ENCODE measurements around the gene PFKFB3. TPM values are rescaled to one million over a fixed set of nuclear protein-coding genes. Genes with fewer than 3 reads are reported as not detected.

PFKFB3 gene
- total and polyA plus RNA-seq, 2 of the 4 experiments (the other 2 are of a cell fraction) = 34.1 to 45.5 TPM

DNA sequence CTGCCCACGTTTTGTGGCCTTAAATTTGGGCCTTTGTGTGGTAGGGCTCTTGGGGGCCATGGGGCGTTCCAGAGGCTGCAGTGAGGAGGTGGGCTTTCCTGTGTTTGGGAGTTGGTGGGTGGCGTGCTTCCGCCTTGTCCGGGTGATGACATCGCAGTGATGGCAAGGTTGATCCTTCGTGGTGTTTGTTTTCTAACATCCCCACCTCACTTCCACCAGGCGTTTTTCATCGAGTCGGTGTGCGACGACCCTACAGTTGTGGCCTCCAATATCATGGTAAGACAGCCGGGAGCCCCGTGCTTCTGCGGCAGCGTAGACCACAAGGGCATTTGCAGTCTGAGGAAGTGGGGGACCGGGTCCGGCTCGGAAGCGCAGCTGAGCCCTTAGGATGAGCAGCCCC lies 14.2 kb downstream of the PFKFB3 start:
- ATAC-seq (ENCODE audit: low read depth) = no peak
- peaks cover 8% of the 10 kb centered on the region for H3K4me1 ChIP-seq (ENCODE audit: control insufficient read depth, insufficient read depth, low read length)
- no peak overlapping the region for H2BK120ac ChIP-seq (ENCODE audit: low read depth, low read length)
- in situ Hi-C loops (cut with MboI; ENCODE audit: low sequenced_read_pairs) (no loop called here), dilution Hi-C loops (cut with HindIII; ENCODE audit: low sequenced_read_pairs, unreplicated experiment) (no loop called here), intact Hi-C loops (cut with micrococcal nuclease) (no loop called here)
- H2AK5ac ChIP-seq (ENCODE audit: low read depth, low read length) = no peak overlapping the region
- no peaks in the 10 kb centered on the region for H3K27me3 ChIP-seq (ENCODE audit: control insufficient read depth, insufficient read depth, low read length)
- no peak overlapping the region for H4K5ac ChIP-seq (ENCODE audit: low read depth, low read length)
- H3K4me2 ChIP-seq (ENCODE audit: low read depth, low read length) = no peak overlapping the region
- peaks cover 81% of the 10 kb centered on the region for H3K36me3 ChIP-seq (ENCODE audit: control insufficient read depth, insufficient read depth, low read length)
- H3K9me3 ChIP-seq (ENCODE audit: control insufficient read depth, insufficient read depth, low read length) = no peaks in the 10 kb centered on the region
- 0 out of 2 replicates have a peak overlapping the region, but pooled peaks have one; percentile 19 for H3K9ac ChIP-seq (ENCODE audit: low read depth, low read length)
- H3K56ac ChIP-seq (ENCODE audit: extremely low read depth, insufficient read depth, low read length) = no peak overlapping the region
- no peak overlapping the region for H3K27ac ChIP-seq (ENCODE audit: insufficient read depth, low read length)
- no peak overlapping the region for H2BK15ac ChIP-seq (ENCODE audit: low read depth, low read length)
- CTCF ChIA-PET = interaction anchor here (1.9 kb wide), 1 partner anchor 185 kb away, joined by 10 read pairs; no protein-coding TSS in a partner anchor
- POLR2A ChIA-PET (ENCODE audit: unreplicated experiment) = no interaction called here
- no peak overlapping the region for H3K14ac ChIP-seq (replicated peaks; ENCODE audit: low read depth, low read length)
- no peak overlapping the region for H2BK20ac ChIP-seq (ENCODE audit: low read depth, low read length)
- H3K4me3 ChIP-seq (ENCODE audit: insufficient read depth, low read depth, low read length) = no peak overlapping the region
- BruUV-seq (replicated peaks) = no TSS peak
- no peak for TF ChIP-seq RFX5 (IDR thresholded peaks at IDR 0.05; ENCODE audit: low read depth, low read length)
- no peak for TF ChIP-seq MAZ (IDR thresholded peaks at IDR 0.05; ENCODE audit: borderline replicate concordance, low read depth, low read length)
- no peak for TF ChIP-seq MAFK (IDR thresholded peaks at IDR 0.05; ENCODE audit: low read depth, low read length)
- no peak for TF ChIP-seq RCOR1 (IDR thresholded peaks at IDR 0.05; ENCODE audit: insufficient replicate concordance, low read length)
- TF ChIP-seq SMC3 (IDR thresholded peaks at IDR 0.05; ENCODE audit: low read depth, low read length) = no peak
- no peak for TF ChIP-seq RAD21 (IDR thresholded peaks at IDR 0.05; ENCODE audit: low read length)
- no peak for TF ChIP-seq MXI1 (IDR thresholded peaks at IDR 0.05; ENCODE audit: borderline replicate concordance, low read depth, low read length)
- no peak for TF ChIP-seq FOS (IDR thresholded peaks at IDR 0.05; ENCODE audit: low read depth, low read length)
- TF ChIP-seq, protein P1, sequence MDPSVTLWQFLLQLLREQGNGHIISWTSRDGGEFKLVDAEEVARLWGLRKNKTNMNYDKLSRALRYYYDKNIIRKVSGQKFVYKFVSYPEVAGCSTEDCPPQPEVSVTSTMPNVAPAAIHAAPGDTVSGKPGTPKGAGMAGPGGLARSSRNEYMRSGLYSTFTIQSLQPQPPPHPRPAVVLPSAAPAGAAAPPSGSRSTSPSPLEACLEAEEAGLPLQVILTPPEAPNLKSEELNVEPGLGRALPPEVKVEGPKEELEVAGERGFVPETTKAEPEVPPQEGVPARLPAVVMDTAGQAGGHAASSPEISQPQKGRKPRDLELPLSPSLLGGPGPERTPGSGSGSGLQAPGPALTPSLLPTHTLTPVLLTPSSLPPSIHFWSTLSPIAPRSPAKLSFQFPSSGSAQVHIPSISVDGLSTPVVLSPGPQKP (IDR thresholded peaks at IDR 0.05; ENCODE audit: borderline replicate concordance, low read depth, low read length) = no peak
- TF ChIP-seq NFE2L2 (IDR thresholded peaks at IDR 0.05; ENCODE audit: low read depth, low read length) = no peak
- TF ChIP-seq, protein P2, sequence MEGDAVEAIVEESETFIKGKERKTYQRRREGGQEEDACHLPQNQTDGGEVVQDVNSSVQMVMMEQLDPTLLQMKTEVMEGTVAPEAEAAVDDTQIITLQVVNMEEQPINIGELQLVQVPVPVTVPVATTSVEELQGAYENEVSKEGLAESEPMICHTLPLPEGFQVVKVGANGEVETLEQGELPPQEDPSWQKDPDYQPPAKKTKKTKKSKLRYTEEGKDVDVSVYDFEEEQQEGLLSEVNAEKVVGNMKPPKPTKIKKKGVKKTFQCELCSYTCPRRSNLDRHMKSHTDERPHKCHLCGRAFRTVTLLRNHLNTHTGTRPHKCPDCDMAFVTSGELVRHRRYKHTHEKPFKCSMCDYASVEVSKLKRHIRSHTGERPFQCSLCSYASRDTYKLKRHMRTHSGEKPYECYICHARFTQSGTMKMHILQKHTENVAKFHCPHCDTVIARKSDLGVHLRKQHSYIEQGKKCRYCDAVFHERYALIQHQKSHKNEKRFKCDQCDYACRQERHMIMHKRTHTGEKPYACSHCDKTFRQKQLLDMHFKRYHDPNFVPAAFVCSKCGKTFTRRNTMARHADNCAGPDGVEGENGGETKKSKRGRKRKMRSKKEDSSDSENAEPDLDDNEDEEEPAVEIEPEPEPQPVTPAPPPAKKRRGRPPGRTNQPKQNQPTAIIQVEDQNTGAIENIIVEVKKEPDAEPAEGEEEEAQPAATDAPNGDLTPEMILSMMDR (conservative IDR thresholded peaks at IDR 0.05; ENCODE audit: low read depth, low read length) = no peak
- TF ChIP-seq CEBPB (IDR thresholded peaks at IDR 0.05; ENCODE audit: low read depth, low read length) = no peak
- TF ChIP-seq BHLHE40 (IDR thresholded peaks at IDR 0.05; ENCODE audit: low read depth, low read length) = no peak
- no peak for TF ChIP-seq POLR2A (IDR thresholded peaks at IDR 0.05; ENCODE audit: low read depth, low read length)
- TF ChIP-seq, protein P3, sequence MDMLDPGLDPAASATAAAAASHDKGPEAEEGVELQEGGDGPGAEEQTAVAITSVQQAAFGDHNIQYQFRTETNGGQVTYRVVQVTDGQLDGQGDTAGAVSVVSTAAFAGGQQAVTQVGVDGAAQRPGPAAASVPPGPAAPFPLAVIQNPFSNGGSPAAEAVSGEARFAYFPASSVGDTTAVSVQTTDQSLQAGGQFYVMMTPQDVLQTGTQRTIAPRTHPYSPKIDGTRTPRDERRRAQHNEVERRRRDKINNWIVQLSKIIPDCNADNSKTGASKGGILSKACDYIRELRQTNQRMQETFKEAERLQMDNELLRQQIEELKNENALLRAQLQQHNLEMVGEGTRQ (IDR thresholded peaks at IDR 0.05; ENCODE audit: low read depth, low read length) = no peak
- no peak for TF ChIP-seq CHD1 (IDR thresholded peaks at IDR 0.05; ENCODE audit: low read depth, low read length)
- H3K18ac ChIP-seq (ENCODE audit: low read depth, low read length) = no peak overlapping the region
- H2AFZ ChIP-seq (replicated peaks; ENCODE audit: low read length, poor library complexity) = no peak overlapping the region
- no peak overlapping the region for H4K91ac ChIP-seq (ENCODE audit: insufficient read depth, low read depth, low read length)
- peaks cover 76% of the 10 kb centered on the region for H4K20me1 ChIP-seq (ENCODE audit: insufficient read depth, low read length)
- 95% methylated on average over 4 of the region's 20 CpGs; no CpG with 5 or more reads in 1 of the 2 experiments for WGBS, 2 experiments (ENCODE audit: extremely low coverage in 2 of 2, insufficient read length in 1 of 2)
- no peak overlapping the region for H4K8ac ChIP-seq (ENCODE audit: low read depth in 2 of 2, low read length in 2 of 2)
- peaks cover 16% of the 10 kb centered on the region for H3K9me1 ChIP-seq (ENCODE audit: insufficient read depth, low read length)
- H3K79me1 ChIP-seq (ENCODE audit: low read depth in 1 of 2, low read length in 2 of 2) = peaks cover 26 to 95% of the 10 kb centered on the region in 2 experiments
- H2BK5ac ChIP-seq (ENCODE audit: low read depth, low read length, poor library complexity, severe bottlenecking) = no peak overlapping the region
- H3K4ac ChIP-seq (ENCODE audit: low read depth, low read length) = no peak overlapping the region
- H3K23ac ChIP-seq (ENCODE audit: low read depth, low read length) = no peak overlapping the region
- H2AK9ac ChIP-seq (replicated peaks; ENCODE audit: low read depth, low read length, poor library complexity) = no peak overlapping the region
- DNase-seq = no peak
